SK-N-SH (cell line): ENCODE results near the gene ARHGAP44. TPM values are rescaled to one million over a fixed set of nuclear protein-coding genes. Genes with fewer than 3 reads are reported as not detected.

Experiments used
- CTCF ChIA-PET: fragments of 300-600, 350-600 bp; formaldehyde crosslinking; extraction: SDS; loops from one replicate; lab custom pipeline; 2021; lab: Yijun Ruan, JAX
- POLR2A ChIA-PET: fragments of 350-600 bp; sonication (Branson Sonifier 250); formaldehyde crosslinking; extraction: SDS; loops from one replicate; lab custom pipeline; 2020; ENCODE audit warnings: antibody characterized with exemption, inconsistent platforms; lab: Yijun Ruan, JAX
- DNase-seq: peaks from one replicate; pipeline ENCODE4 v3.0.0; 2012
- H2AFZ ChIP-seq: fragments of 200-600 bp; sonication (generic); 2 replicates; pipeline ENCODE4 v1.8.1; 2016; ENCODE audit warnings: antibody characterized with exemption, mild to moderate bottlenecking, low read depth
- H3F3A ChIP-seq: fragments of 200-600 bp; sonication (generic); replicated peaks from 2 replicates; pipeline ENCODE3; 2016; ENCODE audit warnings: antibody characterized with exemption, mild to moderate bottlenecking; ENCODE audit not compliant: insufficient read depth
- H3K27ac ChIP-seq, 2 experiments: fragments of 200-500 bp in 1 of 2; fragments of 200-600 bp in 1 of 2; sonication (Bioruptor generic) in 1 of 2; sonication (generic), shearing (Covaris generic) in 1 of 2; 2 replicates each; pipeline versions ENCODE4 v1.5.1 to v1.6.1; 2014 to 2016; ENCODE audit warnings: low read depth in 2 of 2, inconsistent platforms in 1 of 2, low read length in 1 of 2, mild to moderate bottlenecking in 1 of 2, mixed read lengths in 1 of 2
- H3K27me3 ChIP-seq: fragments of 200-600 bp; sonication (generic), shearing (Covaris generic); 2 replicates; pipeline ENCODE4 v1.6.1; 2016; ENCODE audit warnings: mixed run types; ENCODE audit not compliant: insufficient read depth
- H3K36me3 ChIP-seq, 2 experiments: fragments of 200-500 bp in 1 of 2; fragments of 200-600 bp in 1 of 2; sonication (Bioruptor generic) in 1 of 2; sonication (generic) in 1 of 2; replicated peaks in 1 of 2; 2 replicates each; pipeline versions ENCODE3 to v1.5.1; 2014 to 2016; ENCODE audit warnings: low read length in 1 of 2, mild to moderate bottlenecking in 1 of 2; ENCODE audit not compliant: insufficient read depth in 2 of 2, control insufficient read depth in 1 of 2
- H3K4me1 ChIP-seq, 2 experiments: fragments of 200-500 bp in 1 of 2; fragments of 200-600 bp in 1 of 2; sonication (Bioruptor generic) in 1 of 2; sonication (generic), shearing (Covaris generic) in 1 of 2; 2 replicates each; pipeline versions ENCODE4 v1.5.1 to v1.6.1; 2014 to 2016; ENCODE audit warnings: low read depth in 1 of 2, low read length in 1 of 2, mixed run types in 1 of 2; ENCODE audit not compliant: insufficient read depth in 2 of 2, control insufficient read depth in 1 of 2
- H3K4me2 ChIP-seq: fragments of 200-600 bp; sonication (generic), shearing (Covaris generic); 2 replicates; pipeline ENCODE4 v1.6.1; 2017; ENCODE audit warnings: mixed run types
- H3K4me3 ChIP-seq, 2 experiments: fragments of 200-500 bp in 1 of 2; fragments of 200-600 bp in 1 of 2; sonication (Bioruptor generic) in 1 of 2; sonication (generic), shearing (Covaris generic) in 1 of 2; 2 replicates each; pipeline versions ENCODE4 v1.5.1 to v1.8.1; 2014 to 2016; ENCODE audit warnings: low read depth in 2 of 2, inconsistent platforms in 1 of 2, low read length in 1 of 2, mild to moderate bottlenecking in 1 of 2, mixed read lengths in 1 of 2, moderate library complexity in 1 of 2
- H3K79me2 ChIP-seq: fragments of 200-600 bp; sonication (generic); 2 replicates; pipeline ENCODE4 v1.8.1; 2017; ENCODE audit warnings: mild to moderate bottlenecking; ENCODE audit not compliant: insufficient read depth
- H3K9ac ChIP-seq: fragments of 200-600 bp; sonication (generic); 2 replicates; pipeline ENCODE4 v1.6.1; 2017; ENCODE audit warnings: mixed run types
- H3K9me2 ChIP-seq: fragments of 200-600 bp; sonication (generic); 2 replicates; pipeline ENCODE4 v1.6.1; 2017; ENCODE audit warnings: mixed run types
- H3K9me3 ChIP-seq: fragments of 200-600 bp; sonication (generic); 2 replicates; pipeline ENCODE4 v1.6.1; 2017; ENCODE audit warnings: mixed run types, mild to moderate bottlenecking, moderate library complexity
- H4K20me1 ChIP-seq: fragments of 200-600 bp; sonication (generic); 2 replicates; pipeline ENCODE4 v1.6.1; 2017; ENCODE audit warnings: mild to moderate bottlenecking, mixed run types; ENCODE audit not compliant: insufficient read depth
- ELF1 ChIP-seq: IDR thresholded peaks from 2 replicates; pipeline ENCODE4 v1.4.0; 2012
- EP300 ChIP-seq, 2 experiments: IDR thresholded peaks; 2 replicates each; pipeline versions ENCODE4 v1.4.0 to v1.6.1; 2012; ENCODE audit warnings: borderline replicate concordance in 1 of 2, low read depth in 1 of 2, low read length in 1 of 2
- EZH2phosphoT487 ChIP-seq: fragments of 200-600 bp; sonication (generic); IDR thresholded peaks from 2 replicates; pipeline ENCODE4 v1.6.1; 2017; ENCODE audit warnings: low read depth, mixed run types, mild to moderate bottlenecking, antibody characterized with exemption, moderate library complexity, borderline replicate concordance
- FOXM1 ChIP-seq: IDR thresholded peaks from 2 replicates; pipeline ENCODE4 v1.4.0; 2012; ENCODE audit warnings: low read depth, mild to moderate bottlenecking
- GATA2 ChIP-seq: sonication (generic); formaldehyde crosslinking; IDR thresholded peaks from 2 replicates; pipeline ENCODE4 v1.5.0; 2020; ENCODE audit warnings: mild to moderate bottlenecking, missing genetic modification reagents
- MXI1 ChIP-seq: IDR thresholded peaks from 2 replicates; pipeline ENCODE4 v1.6.1; 2012; ENCODE audit warnings: mild to moderate bottlenecking, low read depth, low read length, improper control_type of control experiment
- NRF1 ChIP-seq: IDR thresholded peaks from 2 replicates; pipeline ENCODE4 v1.6.1; 2012; ENCODE audit warnings: low read depth, mild to moderate bottlenecking, low read length
- POLR2AphosphoS5 ChIP-seq: IDR thresholded peaks from 2 replicates; pipeline ENCODE4 v1.6.1; 2012; ENCODE audit warnings: low read depth, low read length
- RCOR1 ChIP-seq: fragments of 150-350 bp; IDR thresholded peaks from 2 replicates; pipeline ENCODE4 v1.6.1; 2017; ENCODE audit warnings: antibody characterized with exemption, low read length
- TCF12 ChIP-seq: IDR thresholded peaks from 2 replicates; pipeline ENCODE4 v1.4.0; 2012
- TEAD4 ChIP-seq: IDR thresholded peaks from 2 replicates; pipeline ENCODE4 v1.4.0; 2012; ENCODE audit warnings: mild to moderate bottlenecking, borderline replicate concordance; ENCODE audit not compliant: insufficient read depth
- WGBS: methylation state at CpG from one replicate; pipeline ENCODE4 v1.1.6; 2017; ENCODE audit warnings: low lambda C conversion rate; 5-methylcytosine and 5-hydroxymethylcytosine counted together
- polyA plus RNA-seq, 3 experiments: library from polyadenylated mRNA; depleted of rRNA; stranded (reverse); fragments of >200 nt; gene quantifications; 2 replicates each; pipeline ENCODE4 v1.2.3, GENCODE V29; 2012
- TF ChIP-seq, protein P1 (sequence below): fragments of 200-600 bp; sonication (generic); IDR thresholded peaks from 2 replicates; pipeline ENCODE4 v1.6.1; 2017; ENCODE audit warnings: antibody characterized with exemption, mild to moderate bottlenecking, moderate library complexity
- TF ChIP-seq, protein P2 (sequence below): IDR thresholded peaks from 2 replicates; pipeline ENCODE4 v1.4.0; 2012; ENCODE audit warnings: low read depth, borderline replicate concordance

The ARHGAP44 gene
- polyA plus RNA-seq, 1 of the 3 experiments (the other 2 are of a cell fraction), result 0.28 TPM

- DNase-seq, result no peak
- Histone ChIP-seq H3F3A (no peaks in the 10 kb centered on the region), H3K9me3 (no peaks in the 10 kb centered on the region), H3K79me2 (no peaks in the 10 kb centered on the region), H3K4me2 (no peak overlapping the region), H3K36me3 (no peaks in the 10 kb centered on the region), H3K27ac (no peak overlapping the region), H3K27me3 (no peaks in the 10 kb centered on the region; the same call in 1 of the 2 replicates), H3K4me1 (no peaks in the 10 kb centered on the region), H3K4me3 (no peak overlapping the region), H4K20me1 (no peaks in the 10 kb centered on the region), H3K9ac (no peak overlapping the region), H3K9me2 (no peaks in the 10 kb centered on the region), H2AFZ (no peak overlapping the region)
- TF ChIP-seq, protein P1, sequence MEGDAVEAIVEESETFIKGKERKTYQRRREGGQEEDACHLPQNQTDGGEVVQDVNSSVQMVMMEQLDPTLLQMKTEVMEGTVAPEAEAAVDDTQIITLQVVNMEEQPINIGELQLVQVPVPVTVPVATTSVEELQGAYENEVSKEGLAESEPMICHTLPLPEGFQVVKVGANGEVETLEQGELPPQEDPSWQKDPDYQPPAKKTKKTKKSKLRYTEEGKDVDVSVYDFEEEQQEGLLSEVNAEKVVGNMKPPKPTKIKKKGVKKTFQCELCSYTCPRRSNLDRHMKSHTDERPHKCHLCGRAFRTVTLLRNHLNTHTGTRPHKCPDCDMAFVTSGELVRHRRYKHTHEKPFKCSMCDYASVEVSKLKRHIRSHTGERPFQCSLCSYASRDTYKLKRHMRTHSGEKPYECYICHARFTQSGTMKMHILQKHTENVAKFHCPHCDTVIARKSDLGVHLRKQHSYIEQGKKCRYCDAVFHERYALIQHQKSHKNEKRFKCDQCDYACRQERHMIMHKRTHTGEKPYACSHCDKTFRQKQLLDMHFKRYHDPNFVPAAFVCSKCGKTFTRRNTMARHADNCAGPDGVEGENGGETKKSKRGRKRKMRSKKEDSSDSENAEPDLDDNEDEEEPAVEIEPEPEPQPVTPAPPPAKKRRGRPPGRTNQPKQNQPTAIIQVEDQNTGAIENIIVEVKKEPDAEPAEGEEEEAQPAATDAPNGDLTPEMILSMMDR, result no peak
- TF ChIP-seq FOXM1, result no peak
- TF ChIP-seq EZH2phosphoT487, result no peak
- no peak for TF ChIP-seq RCOR1
- TF ChIP-seq EP300 (IDR thresholded peaks at IDR 0.05; ENCODE audit: borderline replicate concordance in 1 of 2, low read depth in 1 of 2, low read length in 1 of 2), result no peak
- TF ChIP-seq ELF1, result no peak
- POLR2A ChIA-PET, result no interaction called here
- WGBS, result 10% methylated on average over 3 of the region's 3 CpGs
- CTCF ChIA-PET, result no interaction called here
Measured at GRCh38 chr17:12815642-12816141, 26.4 kb downstream of the ARHGAP44 start.

DNA sequence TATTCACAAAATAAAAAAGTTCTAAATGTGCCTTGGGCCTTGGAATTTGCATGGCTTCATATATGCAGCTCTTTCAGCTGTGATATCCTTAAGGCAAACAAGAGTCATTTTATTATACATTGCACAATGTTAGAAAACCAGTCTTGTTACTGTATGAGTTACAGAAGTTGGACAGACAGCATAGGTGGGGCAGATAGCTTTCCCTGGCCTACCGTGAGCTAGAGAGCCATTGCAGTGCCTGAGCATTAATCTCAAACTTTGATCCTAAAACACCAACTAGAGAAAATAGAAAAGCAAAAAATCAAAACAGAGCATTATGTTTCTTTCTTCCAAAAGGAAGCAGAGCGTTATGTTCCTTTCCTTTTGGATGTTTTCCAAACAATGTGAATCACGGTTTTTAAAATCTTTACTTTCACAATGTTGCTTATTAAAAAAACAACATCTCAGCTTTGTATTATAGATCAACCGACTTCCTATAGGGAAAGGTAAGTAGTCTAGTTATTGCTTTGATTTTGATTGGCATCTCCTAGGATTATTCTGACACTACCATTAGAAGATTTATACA is 32.2 kb downstream of the ARHGAP44 start:
- no peak overlapping the region for H3K9ac ChIP-seq
- H3K27me3 ChIP-seq, result no peaks in the 10 kb centered on the region
- H3K4me1 ChIP-seq, result no peaks in the 10 kb centered on the region
- no peak overlapping the region for H3K27ac ChIP-seq
- POLR2A ChIA-PET, result no interaction called here
- no peak overlapping the region for H3K4me2 ChIP-seq
- no peaks in the 10 kb centered on the region for H3K79me2 ChIP-seq
- CTCF ChIA-PET, result no interaction called here
- H3K36me3 ChIP-seq, result no peaks in the 10 kb centered on the region
- no peak for DNase-seq
- no peaks in the 10 kb centered on the region for H3K9me2 ChIP-seq
- no peak overlapping the region for H2AFZ ChIP-seq
- H3K4me3 ChIP-seq, result no peak overlapping the region
- H4K20me1 ChIP-seq, result no peaks in the 10 kb centered on the region
- H3K9me3 ChIP-seq, result no peaks in the 10 kb centered on the region
- no peaks in the 10 kb centered on the region for H3F3A ChIP-seq
- 8% methylated on average over 4 of the region's 4 CpGs for WGBS
- TF ChIP-seq TCF12 (no peak), ELF1 (no peak), NRF1 (no peak), MXI1 (no peak), GATA2 (CRISPR knock-in tag) (no peak), POLR2AphosphoS5 (no peak), TEAD4 (no peak)
- TF ChIP-seq, protein P2, sequence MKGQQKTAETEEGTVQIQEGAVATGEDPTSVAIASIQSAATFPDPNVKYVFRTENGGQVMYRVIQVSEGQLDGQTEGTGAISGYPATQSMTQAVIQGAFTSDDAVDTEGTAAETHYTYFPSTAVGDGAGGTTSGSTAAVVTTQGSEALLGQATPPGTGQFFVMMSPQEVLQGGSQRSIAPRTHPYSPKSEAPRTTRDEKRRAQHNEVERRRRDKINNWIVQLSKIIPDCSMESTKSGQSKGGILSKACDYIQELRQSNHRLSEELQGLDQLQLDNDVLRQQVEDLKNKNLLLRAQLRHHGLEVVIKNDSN, result no peak
